Liver (tissue), 9 donors: Measurements from ENCODE around the gene ZC3H12D. TPM values are rescaled to one million over a fixed set of nuclear protein-coding genes. Genes with fewer than 3 reads are reported as not detected.

Source experiments
- DNase-seq: peaks from one replicate; pipeline ENCODE4 v3.0.0-alpha.2; 2017; ENCODE audit warnings: low spot score
- H3K27ac ChIP-seq, 2 donors: one replicate each; pipeline ENCODE4 v1.7.0; 2013; ENCODE audit warnings: inconsistent platforms in 2 of 2, low read length in 2 of 2, control low read depth in 1 of 2, low read depth in 1 of 2, mild to moderate bottlenecking in 1 of 2
- H3K27me3 ChIP-seq, 4 donors: one replicate each; pipeline versions ENCODE4 v1.6.1 to v1.7.0; 2013; ENCODE audit warnings: low read length in 3 of 4, inconsistent platforms in 1 of 4, mild to moderate bottlenecking in 1 of 4, moderate library complexity in 1 of 4; ENCODE audit not compliant: control insufficient read depth in 4 of 4, insufficient read depth in 4 of 4
- H3K36me3 ChIP-seq, 4 donors: one replicate each; pipeline versions ENCODE4 v1.6.1 to v1.7.0; 2013; ENCODE audit warnings: low read length in 3 of 4, mild to moderate bottlenecking in 3 of 4, low read depth in 1 of 4, moderate library complexity in 1 of 4; ENCODE audit not compliant: control insufficient read depth in 4 of 4, insufficient read depth in 3 of 4
- H3K4me1 ChIP-seq, 4 donors: one replicate each; pipeline versions ENCODE4 v1.6.1 to v1.7.0; 2013; ENCODE audit warnings: low read length in 3 of 4, mild to moderate bottlenecking in 3 of 4, moderate library complexity in 1 of 4; ENCODE audit not compliant: control insufficient read depth in 4 of 4, insufficient read depth in 4 of 4
- H3K4me3 ChIP-seq, 3 donors: one replicate each; pipeline versions ENCODE4 v1.6.1 to v1.7.0; 2013; ENCODE audit warnings: low read length in 3 of 3, control low read depth in 1 of 3, low read depth in 1 of 3, mild to moderate bottlenecking in 1 of 3
- H3K9ac ChIP-seq, 2 donors: one replicate each; pipeline ENCODE4 v1.7.0; 2013; ENCODE audit warnings: low read length in 2 of 2, mild to moderate bottlenecking in 2 of 2, moderate library complexity in 2 of 2, control low read depth in 1 of 2, low read depth in 1 of 2
- H3K9me3 ChIP-seq, 4 donors: one replicate each; pipeline versions ENCODE4 v1.6.1 to v1.7.0; 2013; ENCODE audit warnings: low read length in 3 of 4; ENCODE audit not compliant: control insufficient read depth in 4 of 4
- FOXA2 ChIP-seq: IDR thresholded peaks from 2 replicates; pipeline ENCODE4 v1.6.1; 2016; ENCODE audit warnings: antibody characterized with exemption
- GABPA ChIP-seq, 2 donors: IDR thresholded peaks in 1 of 2; conservative IDR thresholded peaks in 1 of 2; 2 replicates each; pipeline ENCODE4 v1.6.1; 2016; ENCODE audit warnings: antibody characterized with exemption in 2 of 2, mild to moderate bottlenecking in 1 of 2, moderate library complexity in 1 of 2
- HNF4A ChIP-seq, 2 donors: conservative IDR thresholded peaks; 2 replicates each; pipeline ENCODE4 v1.6.1; 2016; ENCODE audit warnings: antibody characterized with exemption in 2 of 2, mild to moderate bottlenecking in 2 of 2
- HNF4G ChIP-seq: IDR thresholded peaks from 2 replicates; pipeline ENCODE4 v1.6.1; 2016; ENCODE audit warnings: antibody characterized with exemption
- JUND ChIP-seq, 2 donors: IDR thresholded peaks; 2 replicates each; pipeline ENCODE4 v1.6.1; 2016; ENCODE audit warnings: antibody characterized with exemption in 2 of 2
- NR2F2 ChIP-seq: IDR thresholded peaks from 2 replicates; pipeline ENCODE4 v1.6.1; 2016; ENCODE audit warnings: antibody characterized with exemption
- RAD21 ChIP-seq, 2 donors: IDR thresholded peaks; 2 replicates each; pipeline ENCODE4 v1.6.1; 2016; ENCODE audit warnings: antibody characterized with exemption in 2 of 2, mild to moderate bottlenecking in 2 of 2
- RXRA ChIP-seq, 2 donors: IDR thresholded peaks; 2 replicates each; pipeline ENCODE4 v1.6.1; 2017 to 2018; ENCODE audit warnings: antibody characterized with exemption in 2 of 2, mild to moderate bottlenecking in 1 of 2
- SP1 ChIP-seq: IDR thresholded peaks from 2 replicates; pipeline ENCODE4 v1.6.1; 2018; ENCODE audit warnings: antibody characterized with exemption, mild to moderate bottlenecking
- TAF1 ChIP-seq: conservative IDR thresholded peaks from 2 replicates; pipeline ENCODE4 v1.6.1; 2016; ENCODE audit warnings: antibody characterized with exemption, mild to moderate bottlenecking
- YY1 ChIP-seq: IDR thresholded peaks from 2 replicates; pipeline ENCODE4 v1.6.1; 2016; ENCODE audit warnings: antibody characterized with exemption, mild to moderate bottlenecking
- WGBS: extraction: QIAGEN DNeasy Blood & Tissue Kit; methylation state at CpG from one replicate; pipeline ENCODE4 v1.1.7; 2013; 5-methylcytosine and 5-hydroxymethylcytosine counted together
- polyA plus RNA-seq, 2 donors: library from polyadenylated mRNA; stranded (reverse) in 1 of 2; unstranded in 1 of 2; fragments of 200-250 nt in 1 of 2; fragments of >200 nt in 1 of 2; fragmentation: Nextera tagmentation in 1 of 2; extraction: Ambion mirVana in 1 of 2; gene quantifications; one replicate each; pipeline versions ENCODE4 v1.2.1 to v1.2.3, GENCODE V29; 2013 to 2015
- total RNA-seq, 2 donors: library from RNA; depleted of rRNA; stranded (reverse); fragments of >200 nt; gene quantifications; one replicate each; pipeline ENCODE4 v1.2.3, GENCODE V29; 2014
- TF ChIP-seq, protein P1 (sequence below): IDR thresholded peaks from 2 replicates; pipeline ENCODE4 v1.6.1; 2016; ENCODE audit warnings: antibody characterized with exemption
- TF ChIP-seq, protein P2 (sequence below): IDR thresholded peaks from 2 replicates; pipeline ENCODE4 v1.6.1; 2016; ENCODE audit warnings: antibody characterized with exemption
- TF ChIP-seq, protein P3 (sequence below): IDR thresholded peaks from 2 replicates; pipeline ENCODE4 v1.6.1; 2016; ENCODE audit warnings: antibody characterized with exemption
- TF ChIP-seq, protein P4 (sequence below): IDR thresholded peaks from 2 replicates; pipeline ENCODE4 v1.6.1; 2016; ENCODE audit warnings: antibody characterized with exemption, mild to moderate bottlenecking
- donor health status: healthy.
- donor health status: healthy.
- donor health status: healthy.
- donor health status: healthy.
- donor health status: healthy.

Gene ZC3H12D
- total and polyA plus RNA-seq, 4 donors, result 0.07 to 1.4 (median 0.84) TPM

DNA sequence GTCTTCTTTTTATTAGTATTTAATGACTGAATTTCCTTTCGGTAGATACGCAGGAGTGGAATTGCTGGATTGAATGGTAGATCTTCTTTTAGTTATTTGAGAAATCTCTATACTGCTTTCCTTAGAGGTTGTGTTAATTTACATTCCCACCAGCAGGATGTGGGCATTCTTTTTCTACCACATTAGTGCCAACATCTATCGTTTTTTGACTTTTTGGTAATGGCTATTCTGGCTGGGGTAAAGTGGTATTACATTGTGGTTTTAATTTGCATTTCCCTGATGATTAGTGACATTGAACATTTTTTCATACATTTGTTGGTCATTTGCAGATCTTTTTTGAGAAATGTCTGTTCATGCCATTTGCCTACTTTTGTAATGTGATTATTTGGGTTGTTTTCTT lies 47.6 kb downstream of the ZC3H12D start:
- Histone ChIP-seq H3K4me1 (no peaks in the 10 kb centered on the region), H3K27me3 (no peaks in the 10 kb centered on the region), H3K36me3 (no peaks in the 10 kb centered on the region), H3K9me3 (no peaks in the 10 kb centered on the region), H3K4me3 (no peak overlapping the region), H3K27ac (no peak overlapping the region), H3K9ac (no peak overlapping the region)
- no peak for DNase-seq
- no peak for TF ChIP-seq GABPA (IDR thresholded peaks at IDR 0.05 in 1 of 2, conservative IDR thresholded peaks at IDR 0.05 in 1 of 2)
- TF ChIP-seq, protein P1, sequence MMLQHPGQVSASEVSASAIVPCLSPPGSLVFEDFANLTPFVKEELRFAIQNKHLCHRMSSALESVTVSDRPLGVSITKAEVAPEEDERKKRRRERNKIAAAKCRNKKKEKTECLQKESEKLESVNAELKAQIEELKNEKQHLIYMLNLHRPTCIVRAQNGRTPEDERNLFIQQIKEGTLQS, result no peak
- TF ChIP-seq JUND (IDR thresholded peaks at IDR 0.05), result no peak
- TF ChIP-seq HNF4A (conservative IDR thresholded peaks at IDR 0.05), result no peak
- TF ChIP-seq, protein P2, sequence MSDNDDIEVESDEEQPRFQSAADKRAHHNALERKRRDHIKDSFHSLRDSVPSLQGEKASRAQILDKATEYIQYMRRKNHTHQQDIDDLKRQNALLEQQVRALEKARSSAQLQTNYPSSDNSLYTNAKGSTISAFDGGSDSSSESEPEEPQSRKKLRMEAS, result no peak
- 88% methylated on average over 3 of the region's 3 CpGs for WGBS

DNA sequence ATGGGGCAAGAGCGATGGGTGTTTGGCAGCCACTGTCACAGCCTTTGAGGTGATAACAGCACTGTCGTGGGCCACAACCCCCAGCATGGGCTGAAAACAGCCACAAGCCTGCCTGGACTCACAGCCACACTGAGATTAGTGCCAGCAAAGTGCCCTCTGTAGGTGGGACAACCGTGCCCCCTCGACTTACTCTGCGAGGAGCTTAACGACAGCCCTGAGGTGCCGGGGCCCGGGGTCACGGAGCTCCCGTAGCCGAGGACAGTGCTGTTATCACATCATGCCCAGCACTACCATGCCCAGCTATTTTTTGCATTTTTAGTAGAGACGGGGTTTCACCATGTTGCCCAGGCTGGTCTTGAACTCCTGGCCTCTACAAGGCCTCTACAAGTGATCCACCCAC lies 48.2 kb downstream of the ZC3H12D start:
- no peak for TF ChIP-seq HNF4A (conservative IDR thresholded peaks at IDR 0.05)
- TF ChIP-seq SP1, result no peak
- no peak for TF ChIP-seq GABPA (IDR thresholded peaks at IDR 0.05 in 1 of 2, conservative IDR thresholded peaks at IDR 0.05 in 1 of 2)
- TF ChIP-seq, protein P3, sequence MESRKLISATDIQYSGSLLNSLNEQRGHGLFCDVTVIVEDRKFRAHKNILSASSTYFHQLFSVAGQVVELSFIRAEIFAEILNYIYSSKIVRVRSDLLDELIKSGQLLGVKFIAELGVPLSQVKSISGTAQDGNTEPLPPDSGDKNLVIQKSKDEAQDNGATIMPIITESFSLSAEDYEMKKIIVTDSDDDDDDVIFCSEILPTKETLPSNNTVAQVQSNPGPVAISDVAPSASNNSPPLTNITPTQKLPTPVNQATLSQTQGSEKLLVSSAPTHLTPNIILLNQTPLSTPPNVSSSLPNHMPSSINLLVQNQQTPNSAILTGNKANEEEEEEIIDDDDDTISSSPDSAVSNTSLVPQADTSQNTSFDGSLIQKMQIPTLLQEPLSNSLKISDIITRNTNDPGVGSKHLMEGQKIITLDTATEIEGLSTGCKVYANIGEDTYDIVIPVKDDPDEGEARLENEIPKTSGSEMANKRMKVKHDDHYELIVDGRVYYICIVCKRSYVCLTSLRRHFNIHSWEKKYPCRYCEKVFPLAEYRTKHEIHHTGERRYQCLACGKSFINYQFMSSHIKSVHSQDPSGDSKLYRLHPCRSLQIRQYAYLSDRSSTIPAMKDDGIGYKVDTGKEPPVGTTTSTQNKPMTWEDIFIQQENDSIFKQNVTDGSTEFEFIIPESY, result no peak
- no peak for TF ChIP-seq HNF4G
- TF ChIP-seq JUND (IDR thresholded peaks at IDR 0.05), result no peak
- TF ChIP-seq, protein P4, sequence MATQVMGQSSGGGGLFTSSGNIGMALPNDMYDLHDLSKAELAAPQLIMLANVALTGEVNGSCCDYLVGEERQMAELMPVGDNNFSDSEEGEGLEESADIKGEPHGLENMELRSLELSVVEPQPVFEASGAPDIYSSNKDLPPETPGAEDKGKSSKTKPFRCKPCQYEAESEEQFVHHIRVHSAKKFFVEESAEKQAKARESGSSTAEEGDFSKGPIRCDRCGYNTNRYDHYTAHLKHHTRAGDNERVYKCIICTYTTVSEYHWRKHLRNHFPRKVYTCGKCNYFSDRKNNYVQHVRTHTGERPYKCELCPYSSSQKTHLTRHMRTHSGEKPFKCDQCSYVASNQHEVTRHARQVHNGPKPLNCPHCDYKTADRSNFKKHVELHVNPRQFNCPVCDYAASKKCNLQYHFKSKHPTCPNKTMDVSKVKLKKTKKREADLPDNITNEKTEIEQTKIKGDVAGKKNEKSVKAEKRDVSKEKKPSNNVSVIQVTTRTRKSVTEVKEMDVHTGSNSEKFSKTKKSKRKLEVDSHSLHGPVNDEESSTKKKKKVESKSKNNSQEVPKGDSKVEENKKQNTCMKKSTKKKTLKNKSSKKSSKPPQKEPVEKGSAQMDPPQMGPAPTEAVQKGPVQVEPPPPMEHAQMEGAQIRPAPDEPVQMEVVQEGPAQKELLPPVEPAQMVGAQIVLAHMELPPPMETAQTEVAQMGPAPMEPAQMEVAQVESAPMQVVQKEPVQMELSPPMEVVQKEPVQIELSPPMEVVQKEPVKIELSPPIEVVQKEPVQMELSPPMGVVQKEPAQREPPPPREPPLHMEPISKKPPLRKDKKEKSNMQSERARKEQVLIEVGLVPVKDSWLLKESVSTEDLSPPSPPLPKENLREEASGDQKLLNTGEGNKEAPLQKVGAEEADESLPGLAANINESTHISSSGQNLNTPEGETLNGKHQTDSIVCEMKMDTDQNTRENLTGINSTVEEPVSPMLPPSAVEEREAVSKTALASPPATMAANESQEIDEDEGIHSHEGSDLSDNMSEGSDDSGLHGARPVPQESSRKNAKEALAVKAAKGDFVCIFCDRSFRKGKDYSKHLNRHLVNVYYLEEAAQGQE, result no peak
- no peak for TF ChIP-seq NR2F2
- TF ChIP-seq, protein P1, result no peak
- no peak for TF ChIP-seq FOXA2
- no peak for TF ChIP-seq TAF1
- TF ChIP-seq YY1, result no peak
- TF ChIP-seq RXRA (IDR thresholded peaks at IDR 0.05), result no peak
- TF ChIP-seq RAD21 (IDR thresholded peaks at IDR 0.05), result no peak
- Histone ChIP-seq H3K27me3 (no peaks in the 10 kb centered on the region), H3K9ac (no peak overlapping the region), H3K36me3 (no peaks in the 10 kb centered on the region), H3K27ac (no peak overlapping the region), H3K4me3 (no peak overlapping the region), H3K9me3 (no peaks in the 10 kb centered on the region), H3K4me1 (peaks cover 0 to 5% (median under 1%) of the 10 kb centered on the region in 4 donors)
- 93% methylated on average over 12 of the region's 12 CpGs for WGBS
- DNase-seq, result no peak
